Caco-2 (cell line): Measurements from ENCODE around the gene MCC. TPM values are rescaled to one million over a fixed set of nuclear protein-coding genes. Genes with fewer than 3 reads are reported as not detected.

Experiments
- BruUV-seq: library from RNA; stranded (reverse); fragments of 400-500 nt; replicated peaks from 2 replicates; lab custom pipeline; 2021; lab: Mats Ljungman, UMichigan
- CTCF ChIA-PET: fragments of 300-600 bp; sonication (Branson Sonifier 250); formaldehyde crosslinking; loops from one replicate; lab custom pipeline; 2022; ENCODE audit warnings: antibody characterized with exemption; lab: Charles Lee
- POLR2A ChIA-PET: fragments of 300-600 bp; sonication (Branson Sonifier 250); formaldehyde crosslinking; loops from one replicate; lab custom pipeline; 2022; ENCODE audit warnings: antibody characterized with exemption; lab: Charles Lee
- DNase-seq, 2 experiments: peaks; one replicate each; pipeline versions ENCODE4 v3.0.0 to v3.0.0-alpha.2; 2020 to 2022
- H3K27me3 ChIP-seq: replicated peaks from 2 replicates; pipeline ENCODE4 v1.6.0; 2011; ENCODE audit warnings: low read length; ENCODE audit not compliant: control insufficient read depth, insufficient read depth
- H3K36me3 ChIP-seq: 2 replicates; pipeline ENCODE4 v1.5.1; 2011; ENCODE audit warnings: low read length; ENCODE audit not compliant: control insufficient read depth, insufficient read depth
- H3K4me1 ChIP-seq: fragments of 250-450 bp; sonication (Bioruptor Pico); 2 replicates; pipeline ENCODE4 v1.5.1; 2020; ENCODE audit warnings: mild to moderate bottlenecking
- H3K4me3 ChIP-seq: 2 replicates; pipeline ENCODE4 v1.5.1; 2011; ENCODE audit warnings: low read depth, mild to moderate bottlenecking, control low read depth, low read length
- H3K9me3 ChIP-seq: fragments of 250-450 bp; sonication (Bioruptor Pico); 2 replicates; pipeline ENCODE4 v1.5.1; 2020; ENCODE audit warnings: mild to moderate bottlenecking, moderate library complexity
- H3K27ac Mint-ChIP-seq: one replicate; pipeline ENCODE4 v1.8.0; 2022; ENCODE audit warnings: mixed read lengths; ENCODE audit not compliant: unreplicated experiment
- H3K27me3 Mint-ChIP-seq: one replicate; pipeline ENCODE4 v1.8.0; 2022; ENCODE audit warnings: mixed read lengths; ENCODE audit not compliant: insufficient read depth, unreplicated experiment
- H3K36me3 Mint-ChIP-seq: one replicate; pipeline ENCODE4 v1.8.0; 2022; ENCODE audit warnings: mild to moderate bottlenecking, mixed read lengths; ENCODE audit not compliant: insufficient read depth, unreplicated experiment
- H3K4me1 Mint-ChIP-seq: one replicate; pipeline ENCODE4 v1.8.0; 2022; ENCODE audit warnings: low read depth, mixed read lengths; ENCODE audit not compliant: unreplicated experiment
- H3K4me3 Mint-ChIP-seq: one replicate; pipeline ENCODE4 v1.8.0; 2022; ENCODE audit warnings: mild to moderate bottlenecking, moderate library complexity, mixed read lengths; ENCODE audit not compliant: unreplicated experiment
- H3K9me3 Mint-ChIP-seq: one replicate; pipeline ENCODE4 v1.8.0; 2022; ENCODE audit warnings: mixed read lengths; ENCODE audit not compliant: unreplicated experiment
- CTCF ChIP-seq, 2 experiments: fragments of 200-600 bp in 1 of 2; IDR thresholded peaks; 1 replicate in 1 of 2; 2 replicates in 1 of 2; pipeline versions ENCODE4 v1.5.1 to v1.8.0; 2011 to 2022; ENCODE audit warnings: antibody characterized with exemption in 1 of 2, control low read depth in 1 of 2, inconsistent platforms in 1 of 2, low read depth in 1 of 2, low read length in 1 of 2, mild to moderate bottlenecking in 1 of 2, moderate library complexity in 1 of 2; ENCODE audit not compliant: insufficient read depth in 1 of 2, severe bottlenecking in 1 of 2, unreplicated experiment in 1 of 2
- intact Hi-C: fragments of 100-400 bp; cut with micrococcal nuclease; formaldehyde crosslinking; loops from one replicate; pipeline ENCODE4 v1.10.0; 2022; ENCODE audit not compliant: unreplicated experiment
- total RNA-seq: library from RNA; stranded (reverse); gene quantifications from 2 replicates; pipeline ENCODE4 v1.2.3, GENCODE V29; 2022

The MCC gene
- total RNA-seq, 1 experiment from 2014 or later: 0.09 TPM

GRCh38 chr5:113231653-113232000 lies 256.6 kb downstream of the MCC start:
- Histone ChIP-seq H3K9me3 (no peaks in the 10 kb centered on the region), H3K36me3 (no peaks in the 10 kb centered on the region), H3K4me1 (no peaks in the 10 kb centered on the region), H3K4me3 (no peak overlapping the region), H3K27me3 (no peaks in the 10 kb centered on the region)
- intact Hi-C loops: no loop called here
- Mint-ChIP-seq H3K36me3 (no peaks in the 10 kb centered on the region), H3K4me1 (no peaks in the 10 kb centered on the region), H3K27ac (no peak overlapping the region), H3K4me3 (no peak overlapping the region), H3K27me3 (peaks cover 33% of the 10 kb centered on the region), H3K9me3 (no peaks in the 10 kb centered on the region)
- no peak for DNase-seq
- ChIA-PET CTCF (no interaction called here), POLR2A (no interaction called here)
- TF ChIP-seq CTCF (IDR thresholded peaks at IDR 0.05; ENCODE audit: insufficient read depth in 1 of 2, low read depth in 1 of 2, low read length in 1 of 2, severe bottlenecking in 1 of 2, unreplicated experiment in 1 of 2): no peak
- no TSS peak for BruUV-seq

- POLR2A ChIA-PET: no interaction called here
- Mint-ChIP-seq H3K36me3 (no peaks in the 10 kb centered on the region), H3K4me1 (no peaks in the 10 kb centered on the region), H3K9me3 (no peaks in the 10 kb centered on the region), H3K27me3 (peaks cover 30% of the 10 kb centered on the region), H3K27ac (no peak overlapping the region), H3K4me3 (no peak overlapping the region)
- CTCF ChIA-PET: no interaction called here
- H3K4me1 ChIP-seq: no peaks in the 10 kb centered on the region
- no peak for DNase-seq
- H3K9me3 ChIP-seq: no peaks in the 10 kb centered on the region
- H3K4me3 ChIP-seq: no peak overlapping the region
- H3K36me3 ChIP-seq: no peaks in the 10 kb centered on the region
- H3K27me3 ChIP-seq: no peaks in the 10 kb centered on the region
- intact Hi-C loops: no loop called here
- no peak for TF ChIP-seq CTCF (IDR thresholded peaks at IDR 0.05; ENCODE audit: insufficient read depth in 1 of 2, low read depth in 1 of 2, low read length in 1 of 2, severe bottlenecking in 1 of 2, unreplicated experiment in 1 of 2)
- BruUV-seq: no TSS peak
These were observed 257.3 kb downstream of the MCC start for GRCh38 chr5:113230711-113231652.

- H3K27me3 Mint-ChIP-seq: peaks cover 32% of the 10 kb centered on the region
- POLR2A ChIA-PET: no interaction called here
- Histone ChIP-seq H3K27me3 (no peaks in the 10 kb centered on the region), H3K4me1 (no peaks in the 10 kb centered on the region), H3K9me3 (no peaks in the 10 kb centered on the region), H3K4me3 (no peak overlapping the region), H3K36me3 (no peaks in the 10 kb centered on the region)
- CTCF ChIA-PET: no interaction called here
- H3K9me3 Mint-ChIP-seq: no peaks in the 10 kb centered on the region
- no peak for TF ChIP-seq CTCF (IDR thresholded peaks at IDR 0.05; ENCODE audit: insufficient read depth in 1 of 2, low read depth in 1 of 2, low read length in 1 of 2, severe bottlenecking in 1 of 2, unreplicated experiment in 1 of 2)
- intact Hi-C loops: no loop called here
- no peak for DNase-seq
- no peak overlapping the region for H3K4me3 Mint-ChIP-seq
- H3K36me3 Mint-ChIP-seq: no peaks in the 10 kb centered on the region
- no TSS peak for BruUV-seq
- no peaks in the 10 kb centered on the region for H3K4me1 Mint-ChIP-seq
- no peak overlapping the region for H3K27ac Mint-ChIP-seq
These were observed 260.5 kb downstream of the MCC start for GRCh38 chr5:113227798-113228197.
